Forelimb muscle (tissue), 1 donor: ENCODE data around the gene KIAA0408. TPM values are rescaled to one million over a fixed set of nuclear protein-coding genes. Genes with fewer than 3 reads are reported as not detected.
"Not testable (repeated sequence)": the region's sequence is repeated elsewhere in the genome, so short reads cannot be mapped to it uniquely, and the experiment has no call there.

Experiments
- DNase-seq: peaks from one replicate; pipeline ENCODE4 v3.0.0-alpha.2; 2013; ENCODE audit warnings: low read depth
- polyA plus RNA-seq: library from polyadenylated mRNA; unstranded; fragments of 120-200 nt; gene quantifications from one replicate; pipeline ENCODE4 v1.2.1, GENCODE V29; 2013; ENCODE audit not compliant: insufficient read length

The KIAA0408 gene
- polyA plus RNA-seq, 1 donor, result 16.1 TPM

DNA sequence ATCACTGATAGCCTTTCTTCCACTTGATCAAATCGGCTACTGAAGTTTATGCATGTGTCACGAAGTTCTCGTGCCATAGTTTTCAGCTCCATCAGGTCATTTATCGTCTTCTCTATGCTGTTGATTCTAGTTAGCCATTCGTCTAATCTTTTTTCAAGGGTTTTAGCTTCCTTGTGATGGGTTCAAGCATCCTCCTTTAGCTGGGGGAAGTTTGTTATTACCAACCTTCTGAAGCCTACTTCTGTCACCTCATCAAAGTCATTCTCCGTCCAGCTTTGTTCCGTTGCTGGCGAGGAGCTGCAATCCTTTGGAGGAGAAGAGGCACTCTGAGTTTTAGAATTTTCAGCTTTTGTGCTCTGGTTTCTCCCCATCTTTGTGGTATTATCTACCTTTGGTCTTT, 47.2 kb downstream of the KIAA0408 start:
- not testable (repeated sequence) for DNase-seq

Other genes starting within 250 kb of the KIAA0408 start
- gene RNF146, start 192.5 kb downstream of the KIAA0408 start, polyA plus RNA-seq, result 56.0 TPM
- 58.7 TPM for gene ECHDC1, start 115.8 kb downstream of the KIAA0408 start, polyA plus RNA-seq
- 0.77 TPM for gene C6orf58, start 117.8 kb upstream of the KIAA0408 start, polyA plus RNA-seq